22Rv1 (cell line): ENCODE data around the gene PIP5KL1.

Experiments used
- CTCF ChIP-seq: fragments of 450-650 bp; IDR thresholded peaks from 2 replicates; pipeline ENCODE4 v1.5.1; 2017; ENCODE audit warnings: mild to moderate bottlenecking
- ZFX ChIP-seq: fragments of 450-650 bp; IDR thresholded peaks from 2 replicates; pipeline ENCODE4 v1.6.1; 2017; ENCODE audit warnings: antibody characterized with exemption, borderline replicate concordance

GRCh38 chr9:127941961-127942215 is 11.3 kb upstream of the PIP5KL1 start:
- TF ChIP-seq CTCF (no peak), ZFX (no peak)
